HTR-8/SVneo (cell line): ENCODE measurements around the gene HOXC11.

ENCODE experiments used
- DNase-seq: peaks from one replicate; pipeline ENCODE4 v3.0.0; 2011; ENCODE audit warnings: low spot score, mixed read lengths; ENCODE audit not compliant: insufficient read length
- FAIRE-seq: peaks from 2 replicates; lab custom pipeline; 2011; peaks lifted over from hg19 to GRCh38; lab: Jason Lieb, UNC

The HOXC11 gene

GRCh38 chr12:53972722-53973235 is at the start of gene HOXC11:
Gene HOXC11 (plus strand): TSS chr12:53973126. CDS start chr12:53973242, 116 bp downstream.
- DNase-seq (no peak), FAIRE-seq (no peak)

GRCh38 chr12:53924521-53925405 is 48.2 kb upstream of the HOXC11 start:
- FAIRE-seq, result no peak
- no peak for DNase-seq

- DNase-seq (no peak), FAIRE-seq (no peak)
Observed at GRCh38 chr12:53927220-53928029, 45.5 kb upstream of the HOXC11 start.

GRCh38 chr12:53928054-53928835 is 44.7 kb upstream of the HOXC11 start:
- no peak for FAIRE-seq

GRCh38 chr12:53929527-53929926 is 43.4 kb upstream of the HOXC11 start:
- FAIRE-seq (no peak), DNase-seq (no peak)

More at GRCh38 chr12:53928054-53928835, 44.7 kb upstream of the HOXC11 start:
- DNase-seq, result no peak

GRCh38 chr12:53930591-53931255 is 42.2 kb upstream of the HOXC11 start:
- FAIRE-seq, result no peak
- DNase-seq, result no peak

GRCh38 chr12:53931844-53932581 is 40.9 kb upstream of the HOXC11 start:
- FAIRE-seq (no peak), DNase-seq (no peak)

GRCh38 chr12:53932915-53933314 is 40.0 kb upstream of the HOXC11 start:
- DNase-seq (no peak), FAIRE-seq (no peak)

- FAIRE-seq (no peak), DNase-seq (no peak)
Observed at GRCh38 chr12:53935383-53936341, 37.3 kb upstream of the HOXC11 start.

- no peak for FAIRE-seq
- DNase-seq, result no peak
Observed at GRCh38 chr12:53937099-53937498, 35.8 kb upstream of the HOXC11 start.

GRCh38 chr12:53937596-53938325 is 35.2 kb upstream of the HOXC11 start:
- FAIRE-seq (no peak), DNase-seq (no peak)

GRCh38 chr12:53938326-53939140 is 34.4 kb upstream of the HOXC11 start, which contains the start of gene HOXC13:
Gene HOXC13 (plus strand): TSS chr12:53938831. CDS start chr12:53938907, 76 bp downstream.
- DNase-seq, result peak; percentile 87
- peak; percentile 38 for FAIRE-seq

- DNase-seq (no peak), FAIRE-seq (no peak)
Observed at GRCh38 chr12:53939141-53940108, 33.5 kb upstream of the HOXC11 start.

- FAIRE-seq (no peak), DNase-seq (no peak)
Observed at GRCh38 chr12:53940443-53941014, 32.4 kb upstream of the HOXC11 start.

- DNase-seq, result no peak
- no peak for FAIRE-seq
Observed at GRCh38 chr12:53941187-53941586, 31.7 kb upstream of the HOXC11 start.
